MV-4-11 (cell line): Measurements from ENCODE around the gene GNA12.
"Not testable (repeated sequence)": the region's sequence is repeated elsewhere in the genome, so short reads cannot be mapped to it uniquely, and the experiment has no call there.

Experiments used
- DNase-seq: peaks from one replicate; lab custom pipeline; 2025; lab: John Stamatoyannopoulos, UW

GNA12 gene

DNA sequence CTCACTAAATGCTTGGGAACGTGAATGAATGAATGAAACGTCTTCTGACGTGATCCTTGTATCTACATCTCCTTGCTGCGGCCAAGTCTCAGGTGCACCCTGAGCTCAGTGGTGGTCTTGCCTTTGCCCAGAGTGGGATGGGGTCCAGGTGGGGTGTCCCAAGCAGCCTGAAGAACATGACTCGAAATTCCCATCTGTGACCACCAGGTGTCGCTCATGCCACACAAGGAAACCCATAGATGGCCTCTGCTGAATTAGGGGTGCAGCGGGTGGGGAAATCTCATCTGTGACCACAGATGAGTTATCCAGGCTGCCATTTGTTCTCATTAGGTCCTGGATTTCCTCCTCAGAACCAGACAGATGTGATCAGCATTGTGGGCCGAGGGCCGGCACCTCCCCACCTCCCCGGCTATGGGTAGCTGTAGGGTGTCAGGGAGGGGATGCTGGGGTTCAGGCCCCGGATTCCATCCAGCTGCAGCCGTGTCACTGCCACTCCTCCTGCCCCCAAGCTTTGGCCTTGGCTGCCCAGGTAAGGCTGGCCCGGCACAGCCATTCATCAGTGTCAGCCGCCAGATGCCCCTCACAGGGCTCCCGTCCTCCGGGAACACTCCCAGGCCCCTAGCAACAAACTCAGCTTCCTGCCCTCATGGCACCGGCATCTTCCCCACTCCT is 21.0 kb upstream of the GNA12 start:
- peak; percentile 31 for DNase-seq

DNA sequence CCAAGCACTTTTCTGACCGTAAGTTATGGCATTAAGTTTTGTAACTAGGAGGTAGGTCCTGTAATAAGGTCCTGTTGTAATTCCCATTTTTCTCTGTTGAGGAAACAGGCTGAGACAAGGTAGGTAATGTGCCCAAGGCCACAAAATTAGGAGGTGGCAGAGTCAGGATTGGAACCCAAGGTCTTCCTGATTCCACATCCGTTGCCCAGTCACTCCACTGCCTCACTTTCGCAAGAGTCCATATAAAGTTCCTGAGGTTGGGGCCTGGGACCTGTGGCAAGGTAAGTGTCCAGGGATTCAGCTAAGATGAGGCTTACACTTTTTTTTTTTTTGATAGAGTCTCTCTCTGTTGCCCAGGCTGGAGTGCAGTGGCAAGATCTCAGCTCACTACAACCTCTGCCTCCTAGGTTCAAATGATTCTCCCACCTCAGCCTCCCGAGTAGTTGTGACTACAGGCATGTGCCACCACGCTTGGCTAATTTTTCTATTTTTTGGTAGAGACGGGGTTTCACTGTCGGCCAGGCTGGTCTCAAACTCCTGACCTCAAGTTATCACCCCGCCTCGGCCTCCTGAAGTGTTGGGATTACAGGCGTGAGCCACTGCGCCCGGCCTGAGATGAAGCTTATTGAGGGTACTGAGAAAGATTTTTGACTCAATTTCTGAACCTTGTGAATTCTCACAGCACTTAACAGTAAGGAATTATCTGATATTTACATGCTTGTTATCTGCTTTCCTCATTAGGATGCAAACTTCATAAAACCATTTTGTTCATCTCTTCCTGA is 20.3 kb upstream of the GNA12 start:
- no peak for DNase-seq

DNA sequence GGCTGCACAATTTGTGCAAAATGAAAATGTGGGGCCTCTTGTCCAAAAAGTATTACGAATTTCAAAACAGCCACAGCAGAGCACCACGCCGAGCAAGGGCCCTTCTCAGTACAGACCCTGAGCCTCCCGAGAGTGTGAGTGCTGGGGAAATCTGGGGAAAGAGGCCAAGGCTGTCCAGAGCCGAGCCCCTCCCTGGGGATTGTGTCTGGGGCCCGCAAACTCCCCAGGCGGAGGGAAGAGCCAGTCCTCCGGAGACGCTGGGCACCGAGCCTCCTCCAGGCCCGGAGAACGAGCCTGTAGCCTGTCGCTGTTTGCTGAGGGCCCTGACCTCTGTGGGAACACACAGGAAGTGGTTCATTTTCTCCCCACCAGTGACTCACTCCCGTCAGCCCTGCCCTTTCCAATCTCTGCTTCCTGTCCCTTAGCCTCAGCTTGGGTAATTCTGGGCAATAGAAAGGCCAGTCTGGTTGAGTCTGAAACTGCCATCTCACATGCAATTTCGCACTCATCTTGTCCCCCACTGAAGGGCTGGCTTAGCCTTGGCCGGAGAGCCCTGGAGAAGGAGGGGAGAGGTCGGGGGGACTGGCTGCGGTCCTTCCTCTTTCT is 19.5 kb upstream of the GNA12 start:
- DNase-seq, result peak; percentile 98

DNA sequence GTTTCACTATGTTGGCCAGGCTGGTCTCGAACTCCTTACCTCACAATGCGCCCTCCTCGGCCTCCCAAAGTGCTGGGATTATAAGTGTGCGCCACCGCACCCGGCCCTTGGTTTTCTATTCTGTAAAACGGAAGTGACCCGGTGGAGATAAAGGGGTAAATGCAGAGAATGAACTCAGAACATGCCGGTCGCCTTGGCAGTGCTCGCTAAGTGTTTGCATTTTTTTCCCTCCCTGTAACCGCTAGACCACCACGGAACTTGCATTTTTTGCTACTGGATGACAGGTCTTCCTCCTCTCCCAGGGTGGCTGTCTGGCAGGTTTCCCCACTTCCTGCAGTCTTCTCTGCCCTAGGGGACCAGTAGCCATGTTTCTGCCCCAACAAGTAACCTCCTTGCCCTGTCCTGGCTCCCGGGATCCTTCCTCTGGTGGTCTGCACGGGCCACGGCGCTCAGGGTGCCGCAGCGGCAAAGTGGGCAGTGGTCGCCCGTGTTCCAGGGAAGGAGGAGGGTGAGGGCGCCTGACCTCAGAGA is 18.8 kb upstream of the GNA12 start:
- DNase-seq, result peak; percentile 89

DNA sequence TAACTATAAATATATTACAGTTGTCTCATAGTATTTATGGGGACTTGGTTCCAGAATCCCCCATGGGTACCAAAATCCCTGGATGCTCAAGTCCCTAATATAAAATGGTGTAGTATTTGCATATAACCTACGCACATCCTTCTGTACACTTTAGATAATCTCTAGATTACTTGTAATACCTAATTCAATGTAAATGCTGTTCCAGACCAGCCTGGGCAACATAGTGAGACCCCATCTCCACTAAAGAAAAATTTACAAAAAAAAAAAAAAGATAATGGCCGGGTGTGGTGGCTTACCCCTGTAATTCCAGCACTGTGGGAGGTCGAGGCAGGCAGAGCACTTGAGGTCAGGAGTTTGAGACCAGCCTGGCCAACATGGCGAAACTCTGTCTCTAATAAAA is 17.4 kb upstream of the GNA12 start:
- no peak for DNase-seq

DNA sequence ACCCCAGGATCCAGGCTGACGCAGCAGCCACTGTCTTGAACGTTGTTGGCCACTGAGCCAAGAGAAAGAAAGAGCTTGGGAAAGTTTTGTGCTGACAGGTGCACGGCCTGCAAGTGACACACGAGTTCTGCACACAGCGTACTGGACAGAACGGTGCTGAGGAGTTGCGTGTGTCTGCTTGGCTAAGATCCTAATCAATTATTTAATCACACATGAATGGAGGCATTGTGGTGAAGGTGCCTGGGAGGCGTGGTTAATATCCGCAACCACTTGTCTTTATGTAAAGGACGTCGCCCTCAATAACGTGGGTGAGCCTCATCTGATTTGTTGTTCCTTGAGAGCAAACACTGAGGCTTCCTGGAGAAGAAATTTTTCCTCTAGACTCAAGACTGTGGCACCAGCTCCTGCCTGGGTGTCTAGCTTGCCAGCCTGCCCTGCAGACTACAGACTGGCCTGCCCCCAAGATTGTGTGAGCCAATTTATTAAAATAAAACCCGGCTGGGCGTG is 16.6 kb upstream of the GNA12 start:
- no peak for DNase-seq

DNA sequence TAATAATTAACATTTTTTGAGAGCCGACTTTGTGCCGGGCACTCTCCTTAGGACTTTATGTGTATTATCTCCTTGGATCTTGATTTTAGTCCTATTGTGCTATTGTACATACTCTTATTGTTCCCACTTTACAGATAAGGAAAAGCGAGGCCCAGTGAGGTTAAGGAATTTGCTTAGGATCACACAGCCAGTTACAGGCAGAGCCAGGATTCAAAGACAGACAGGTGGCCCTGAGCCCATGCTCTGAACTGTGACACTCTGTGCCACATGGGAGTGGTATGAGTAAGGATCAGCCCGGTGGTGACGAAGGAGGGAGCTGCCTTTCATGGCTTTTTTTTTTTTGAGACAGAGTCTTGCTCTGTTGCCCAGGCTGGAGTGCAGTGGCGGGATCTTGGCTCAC is 15.8 kb upstream of the GNA12 start:
- no peak for DNase-seq

DNA sequence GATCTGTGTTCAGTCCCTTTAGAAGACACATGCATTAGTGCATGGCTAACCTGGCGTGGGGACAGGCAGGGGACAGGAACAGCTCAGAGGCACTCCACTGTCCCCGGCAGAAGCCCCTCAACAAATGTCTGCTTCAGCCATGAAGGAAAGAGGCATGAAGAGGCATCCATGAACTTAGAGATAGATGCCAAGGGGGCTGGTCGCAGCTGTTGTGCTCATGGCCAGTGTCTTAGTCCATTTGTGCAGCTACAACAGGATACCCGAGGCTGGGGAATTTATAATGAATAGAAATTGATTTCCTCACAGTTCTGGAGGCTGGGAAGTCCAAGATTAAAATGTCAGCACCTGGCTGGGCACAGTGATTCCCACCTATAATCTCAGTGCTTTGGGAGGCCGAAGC is 14.5 kb upstream of the GNA12 start:
- no peak for DNase-seq

DNA sequence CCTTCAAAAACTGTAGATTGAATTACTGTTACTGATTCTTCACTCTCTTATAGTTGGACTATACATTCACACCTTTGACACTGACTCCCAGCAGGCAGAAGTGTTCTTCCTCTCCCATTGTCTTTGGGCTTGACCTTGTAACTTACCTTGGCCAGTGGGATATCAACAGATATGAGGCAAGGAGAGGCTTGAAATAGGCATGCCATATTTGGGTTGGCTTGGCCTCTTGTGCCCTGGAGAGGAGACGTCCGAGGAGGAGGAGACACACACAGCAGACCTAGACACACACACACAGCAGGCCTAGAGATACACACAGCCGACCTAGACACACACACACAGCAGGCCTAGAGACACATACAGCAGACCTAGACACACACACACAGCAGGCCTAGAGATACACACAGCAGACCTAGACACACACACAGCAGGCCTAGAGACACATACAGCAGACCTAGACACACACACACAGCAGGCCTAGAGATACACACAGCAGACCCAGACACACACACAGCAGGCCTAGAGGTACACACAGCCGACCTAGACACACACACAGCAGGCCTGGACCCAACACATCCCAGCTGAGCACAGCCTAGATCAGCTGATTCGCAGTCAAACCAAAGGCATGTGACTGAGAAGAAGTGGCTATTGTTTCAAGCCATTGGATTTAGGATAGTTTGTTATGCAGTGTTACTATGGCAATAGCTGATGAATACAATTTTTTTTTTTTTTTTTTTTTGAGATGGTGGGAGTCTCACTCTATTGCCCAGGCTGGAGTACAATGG is 12.5 kb upstream of the GNA12 start:
- no peak for DNase-seq

DNA sequence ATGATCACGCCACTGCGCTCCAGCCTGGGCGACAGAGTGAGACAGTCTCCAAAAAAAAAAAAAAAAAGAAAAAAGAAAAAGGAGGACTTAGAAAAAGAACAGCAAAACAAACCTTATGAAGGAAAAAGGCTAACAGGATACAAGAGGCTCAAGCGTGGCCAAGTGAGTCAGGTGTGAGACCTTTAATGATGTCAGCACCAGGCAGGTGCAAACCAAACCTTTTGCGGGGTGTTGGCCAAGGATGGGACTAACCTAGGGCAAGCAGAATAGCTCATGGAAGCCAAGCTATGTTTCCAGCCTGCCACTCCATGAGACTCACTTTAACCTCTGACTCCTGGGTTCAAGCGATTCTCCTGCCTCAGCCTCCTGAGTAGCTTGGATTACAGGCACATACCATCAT is 11.3 kb upstream of the GNA12 start:
- no peak for DNase-seq

DNA sequence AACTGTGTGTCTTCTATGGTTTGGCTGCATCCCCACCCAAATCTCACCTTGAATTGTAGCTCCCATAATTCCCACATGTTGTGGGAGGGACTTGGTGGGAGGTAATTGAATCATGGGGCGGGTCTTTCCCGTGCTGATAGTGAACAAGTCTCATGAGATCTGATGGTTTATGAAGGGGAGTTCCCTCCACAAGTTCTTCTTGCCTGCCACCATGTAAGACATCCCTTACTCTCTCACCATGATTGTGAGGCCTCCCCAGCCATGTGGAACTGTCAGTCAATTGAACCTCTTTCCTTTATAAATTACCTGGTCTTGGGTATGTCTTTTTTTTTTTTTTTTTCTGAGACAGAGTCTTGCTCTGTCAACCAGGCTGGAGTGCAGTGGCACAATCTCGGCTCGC is 9.4 kb upstream of the GNA12 start:
- DNase-seq, result not testable (repeated sequence)

DNA sequence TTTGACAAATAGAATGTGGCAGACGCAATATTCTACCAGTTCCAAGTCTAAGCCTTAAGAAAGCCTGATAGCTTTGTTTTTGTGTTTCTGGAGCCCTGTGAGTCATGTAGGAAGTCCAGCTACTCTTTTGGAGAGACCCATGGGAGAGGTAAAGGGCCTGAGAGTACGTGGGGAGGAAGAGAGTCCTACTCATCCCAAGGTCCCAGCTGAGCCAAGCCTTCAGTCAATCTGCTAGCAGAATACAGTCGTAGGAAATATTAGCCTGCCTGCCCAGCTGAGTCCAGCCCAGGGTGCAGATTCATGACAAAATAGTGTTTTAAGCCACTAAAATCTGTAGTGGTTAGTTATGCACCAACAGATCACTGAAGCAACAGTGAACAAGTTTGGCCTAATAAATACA is 9.0 kb upstream of the GNA12 start:
- no peak for DNase-seq

DNA sequence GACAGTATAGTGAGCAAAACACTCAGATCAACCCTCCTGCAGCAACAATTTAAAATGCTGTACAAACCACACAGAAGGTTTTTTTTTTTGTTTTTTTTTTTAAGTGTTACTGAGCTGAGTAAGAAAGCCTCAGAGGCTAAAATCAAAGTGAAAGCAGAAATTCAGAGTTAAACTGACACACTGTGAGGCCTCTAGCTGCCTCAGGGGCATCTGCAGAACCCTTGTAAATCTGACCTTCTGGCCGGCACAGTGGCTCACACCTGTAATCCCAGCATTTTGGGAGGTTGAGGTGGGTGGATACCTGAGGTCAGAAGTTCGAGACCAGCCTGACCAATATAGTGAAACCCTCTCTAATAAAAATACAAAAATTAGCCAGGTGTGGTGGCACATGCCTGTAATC is 7.4 kb upstream of the GNA12 start:
- peak; percentile 20 for DNase-seq

DNA sequence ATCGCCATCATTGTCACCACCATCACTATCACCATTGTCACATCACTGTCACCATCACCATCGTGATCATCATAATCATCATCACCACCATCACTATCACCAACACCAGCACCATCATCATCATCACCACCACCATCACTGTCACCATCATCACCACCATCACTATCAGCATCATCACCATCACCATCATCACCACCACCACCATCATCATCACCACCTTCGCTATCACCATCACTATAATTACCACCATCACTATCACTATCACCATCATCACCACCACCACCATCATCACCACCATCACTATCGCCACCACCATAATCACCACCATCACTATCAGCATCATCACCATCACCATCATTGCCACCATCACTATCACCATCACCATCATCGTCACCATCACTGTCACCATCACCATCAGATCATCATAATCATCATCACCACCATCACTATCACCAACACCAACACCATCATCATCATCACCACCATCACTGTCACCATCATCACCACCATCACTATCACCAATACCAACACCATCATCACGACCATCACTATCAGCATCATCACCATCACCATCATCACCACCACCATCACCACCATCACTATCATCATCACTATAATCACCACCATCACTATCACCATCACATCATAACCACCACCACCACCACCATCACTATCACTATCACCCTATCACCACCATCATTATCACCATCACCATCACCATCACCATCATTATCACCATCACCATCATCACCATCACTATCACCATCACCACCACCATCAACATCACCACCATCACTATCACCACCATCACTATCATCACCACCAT is 6.0 kb upstream of the GNA12 start:
- DNase-seq, result no peak

DNA sequence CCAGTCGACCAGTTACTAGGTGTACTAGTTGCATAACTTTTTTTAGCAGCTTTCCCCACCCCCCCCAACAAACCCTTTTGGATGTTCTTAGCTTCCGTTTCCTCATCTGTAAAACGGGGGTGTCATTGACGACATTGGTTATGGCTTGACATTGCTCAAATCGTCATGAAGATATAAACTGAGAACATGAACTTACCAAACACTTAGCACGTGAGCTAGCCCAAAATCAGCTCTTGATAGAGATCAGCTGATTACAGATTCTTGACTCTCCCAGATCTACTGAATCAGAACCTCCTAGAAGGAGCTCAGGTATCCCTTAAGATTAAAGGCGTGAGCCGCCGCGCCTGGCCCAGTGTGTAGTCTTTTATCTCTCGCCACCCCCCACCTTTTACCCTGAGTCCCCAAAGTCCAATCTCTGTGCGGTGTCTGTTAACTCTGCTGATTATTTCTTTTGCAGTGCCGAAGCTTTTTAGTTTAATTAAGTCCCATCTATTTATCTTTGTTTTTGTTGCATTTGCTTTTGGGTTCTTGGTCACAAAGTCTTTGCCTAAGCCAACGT is 1.0 kb upstream of the GNA12 start:
- no peak for DNase-seq

DNA sequence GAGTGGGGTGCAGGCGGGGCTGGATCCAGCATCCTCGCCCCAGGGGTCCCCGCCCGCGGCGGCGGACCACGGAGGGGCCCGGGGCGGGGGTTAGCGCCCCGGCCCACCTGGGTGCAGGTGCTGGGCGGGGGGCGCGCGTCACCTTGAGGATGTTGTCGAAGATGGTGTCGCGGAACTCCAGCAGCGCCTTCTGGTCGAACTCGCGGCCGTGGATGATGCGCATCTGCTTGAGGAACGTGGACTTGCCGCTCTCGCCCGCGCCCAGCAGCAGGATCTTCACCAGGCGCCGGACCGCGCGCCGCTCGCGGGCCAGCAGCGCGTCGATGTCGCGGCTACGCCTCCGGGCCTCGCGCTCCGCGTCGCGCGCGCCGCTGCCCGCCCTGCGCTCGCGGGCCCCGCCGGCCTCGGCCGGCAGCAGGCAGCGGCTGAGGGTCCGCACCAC is 376 bp downstream of the GNA12 start:
- no peak for DNase-seq

DNA sequence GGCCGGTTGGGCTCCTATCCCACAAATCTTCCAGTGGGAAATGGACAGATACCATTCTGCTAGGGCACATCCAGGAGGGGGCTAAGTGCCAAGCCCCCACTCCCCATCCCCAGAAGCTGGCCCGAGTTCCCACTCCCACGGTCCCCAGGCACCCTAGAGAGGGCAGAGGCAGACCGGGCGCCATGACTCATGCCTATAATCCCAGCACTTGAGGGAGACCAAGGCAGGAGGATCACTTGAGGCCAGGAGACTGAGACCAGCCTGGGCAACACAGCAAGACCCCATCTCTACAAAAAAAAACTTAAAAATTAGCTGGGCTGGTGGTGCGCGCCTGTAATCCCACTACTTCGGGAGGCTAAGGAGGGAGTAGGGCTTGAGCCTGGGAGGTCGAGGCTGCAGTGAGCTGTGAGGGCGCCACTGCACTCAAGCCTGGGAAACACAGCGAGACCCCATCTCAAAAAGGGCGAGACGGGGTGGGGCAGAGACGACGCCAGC is 870 bp downstream of the GNA12 start:
- DNase-seq, result no peak

DNA sequence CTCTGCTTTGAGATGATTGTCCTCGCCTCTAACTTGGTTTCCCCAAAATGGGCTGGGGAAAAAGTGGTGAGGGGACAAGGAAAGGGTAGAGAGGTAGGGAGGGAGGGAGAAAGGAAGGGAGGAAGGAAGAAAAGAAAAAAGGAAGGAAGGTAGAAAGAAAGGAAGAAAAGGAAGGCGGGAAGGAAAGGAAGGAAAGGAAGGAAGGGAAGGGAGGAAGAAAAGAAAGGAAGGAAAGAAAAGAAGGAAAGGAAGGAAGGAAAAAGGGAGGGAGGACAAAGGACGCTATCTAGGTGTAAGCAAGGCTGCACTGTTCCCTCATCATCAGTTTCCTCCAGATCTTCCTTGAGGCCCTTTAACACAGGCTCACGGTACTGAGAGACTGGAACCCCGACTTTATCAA is 2.2 kb downstream of the GNA12 start:
- DNase-seq, result no peak

DNA sequence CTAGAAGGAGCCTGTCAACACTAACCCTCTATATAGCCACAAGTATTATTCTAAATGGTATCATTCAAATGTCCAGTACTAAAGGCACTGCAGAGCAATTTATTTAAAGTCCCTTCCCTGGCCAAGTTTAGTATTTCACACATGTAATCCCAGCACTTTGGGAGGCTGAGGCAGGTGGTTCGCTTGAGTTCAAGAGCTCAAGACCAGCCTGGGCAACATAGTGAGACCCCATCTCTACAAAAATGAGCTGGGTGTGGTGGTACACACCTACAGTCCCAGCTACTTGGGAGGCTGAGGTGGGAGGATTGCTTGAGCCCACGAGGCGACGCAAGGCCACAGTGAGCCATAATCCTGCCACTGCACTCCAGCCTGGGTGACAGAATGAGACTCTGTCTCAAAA is 3.6 kb downstream of the GNA12 start:
- no peak for DNase-seq

DNA sequence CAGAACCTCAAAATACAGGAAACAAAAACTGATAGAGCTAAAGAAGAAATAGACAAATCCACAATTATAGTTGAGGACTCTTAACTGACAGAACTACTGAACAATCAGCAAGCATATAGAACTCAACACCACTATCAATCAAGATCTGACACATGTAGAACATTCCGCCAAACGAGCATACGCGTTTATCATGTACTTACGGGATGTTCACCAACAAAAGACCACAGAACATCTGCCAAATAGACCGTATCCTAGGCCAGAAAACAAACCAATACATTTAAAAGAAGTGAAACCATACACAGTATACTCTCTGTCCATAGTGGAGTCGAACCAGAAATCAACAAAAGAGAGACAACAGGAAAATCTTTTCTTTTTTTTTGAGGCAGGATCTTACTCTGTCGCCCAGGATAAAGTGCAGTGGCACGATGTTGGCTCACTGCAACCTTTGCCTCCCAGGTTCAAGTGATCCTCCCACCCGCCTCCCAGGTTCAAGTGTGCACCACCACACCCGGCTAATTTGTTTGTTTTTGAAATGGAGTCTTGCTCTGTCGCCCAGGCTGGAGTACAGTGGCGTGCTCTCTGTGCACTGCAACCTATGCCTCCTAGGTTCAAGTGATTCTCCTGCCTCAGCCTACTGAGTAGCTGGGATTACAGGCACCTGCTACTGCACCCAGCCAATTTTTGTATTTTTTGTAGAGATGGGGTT is 5.1 kb downstream of the GNA12 start:
- peak; percentile 89 for DNase-seq
